GM10248 (cell line): ENCODE data around the gene CTRB1.

ENCODE experiments used
- CTCF ChIA-PET: fragments of 300-600 bp; sonication (Branson Sonifier 250); formaldehyde crosslinking; extraction: SDS; loops from one replicate; lab custom pipeline; 2021; ENCODE audit warnings: antibody characterized with exemption; lab: Yijun Ruan, JAX
- POLR2A ChIA-PET: fragments of 350-650 bp; sonication (Branson Sonifier 250); formaldehyde crosslinking; extraction: SDS; loops from one replicate; lab custom pipeline; 2020; ENCODE audit warnings: antibody characterized with exemption; lab: Yijun Ruan, JAX
- DNase-seq: peaks from one replicate; pipeline ENCODE4 v3.0.0; 2012; ENCODE audit errors: extremely low spot score
- CTCF ChIP-seq: IDR thresholded peaks from 2 replicates; pipeline ENCODE4 v1.5.1; 2012; ENCODE audit warnings: mild to moderate bottlenecking, low read depth; ENCODE audit errors: extremely low read depth, missing control alignments, control extremely low read depth

The CTRB1 gene

GRCh38 chr16:75260851-75261589 lies 42.2 kb downstream of the CTRB1 start:
- DNase-seq, result no peak
- CTCF ChIA-PET, result no interaction called here
- no peak for TF ChIP-seq CTCF
- POLR2A ChIA-PET, result no interaction called here

- no peak for DNase-seq
- POLR2A ChIA-PET, result no interaction called here
- TF ChIP-seq CTCF, result no peak
- CTCF ChIA-PET, result no interaction called here
Measured at GRCh38 chr16:75261590-75262078, 42.8 kb downstream of the CTRB1 start.

- CTCF ChIA-PET, result no interaction called here
- no peak for DNase-seq
- no peak for TF ChIP-seq CTCF
- POLR2A ChIA-PET, result no interaction called here
Measured at GRCh38 chr16:75262104-75262799, 43.5 kb downstream of the CTRB1 start.

- DNase-seq, result no peak
- ChIA-PET POLR2A (no interaction called here), CTCF (no interaction called here)
- TF ChIP-seq CTCF, result no peak
Measured at GRCh38 chr16:75262800-75263127, 44.0 kb downstream of the CTRB1 start.

- ChIA-PET CTCF (no interaction called here), POLR2A (no interaction called here)
- no peak for TF ChIP-seq CTCF
- no peak for DNase-seq
Measured at GRCh38 chr16:75263291-75263962, 44.6 kb downstream of the CTRB1 start.

GRCh38 chr16:75263963-75264445 lies 45.2 kb downstream of the CTRB1 start:
- no peak for DNase-seq
- CTCF ChIA-PET, result no interaction called here
- no peak for TF ChIP-seq CTCF
- POLR2A ChIA-PET, result no interaction called here
